Keratinocyte (primary cell): ENCODE data around the gene GMPR2. TPM values are rescaled to one million over a fixed set of nuclear protein-coding genes. Genes with fewer than 3 reads are reported as not detected.

Experiments
- DNase-seq: peaks from one replicate; pipeline ENCODE4 v3.0.0-alpha.2; 2011; ENCODE audit warnings: low read depth, missing footprints, low spot score
- FAIRE-seq: peaks from 2 replicates; lab custom pipeline; 2011; peaks lifted over from hg19 to GRCh38; lab: Jason Lieb, UNC
- H2AFZ ChIP-seq: 2 replicates; pipeline ENCODE4 v1.6.0; 2012; ENCODE audit warnings: low read length, control low read depth, inconsistent platforms; ENCODE audit not compliant: control insufficient read depth
- H3K27ac ChIP-seq: 2 replicates; pipeline ENCODE4 v1.5.1; 2011; ENCODE audit warnings: low read length; ENCODE audit not compliant: control insufficient read depth, insufficient read depth
- H3K27me3 ChIP-seq: 3 replicates; pipeline ENCODE4 v1.6.0; 2011; ENCODE audit warnings: low read length; ENCODE audit not compliant: control insufficient read depth, insufficient read depth; ENCODE audit errors: extremely low read depth
- H3K36me3 ChIP-seq, 2 experiments: 2 replicates in 1 of 2; 3 replicates in 1 of 2; pipeline ENCODE4 v1.5.1; 2011; ENCODE audit warnings: low read length in 2 of 2, mild to moderate bottlenecking in 1 of 2; ENCODE audit not compliant: control insufficient read depth in 2 of 2, insufficient read depth in 2 of 2; ENCODE audit errors: extremely low read depth in 1 of 2
- H3K4me1 ChIP-seq: 3 replicates; pipeline ENCODE4 v1.5.1; 2011; ENCODE audit warnings: low read length; ENCODE audit not compliant: control insufficient read depth, insufficient read depth; ENCODE audit errors: extremely low read depth
- H3K4me2 ChIP-seq: 3 replicates; pipeline ENCODE4 v1.6.0; 2011; ENCODE audit warnings: low read depth, low read length; ENCODE audit not compliant: control insufficient read depth, insufficient read depth; ENCODE audit errors: extremely low read depth
- H3K4me3 ChIP-seq, 3 experiments: fragments of 200-600 bp in 1 of 3; sonication (generic) in 1 of 3; 2 replicates in 2 of 3; 3 replicates in 1 of 3; pipeline ENCODE4 v1.5.1; 2011 to 2016; ENCODE audit warnings: low read length in 3 of 3, mild to moderate bottlenecking in 3 of 3, control low read depth in 2 of 3, inconsistent platforms in 1 of 3, low read depth in 1 of 3, mixed read lengths in 1 of 3, mixed run types in 1 of 3, moderate library complexity in 1 of 3; ENCODE audit not compliant: control insufficient read depth in 2 of 3, insufficient read depth in 2 of 3; ENCODE audit errors: extremely low read depth in 1 of 3
- H3K79me2 ChIP-seq: 2 replicates; pipeline ENCODE4 v1.6.0; 2012; ENCODE audit warnings: low read length; ENCODE audit not compliant: control insufficient read depth, insufficient read depth
- H3K9ac ChIP-seq: 3 replicates; pipeline ENCODE4 v1.6.0; 2011; ENCODE audit warnings: low read length; ENCODE audit not compliant: control insufficient read depth, insufficient read depth; ENCODE audit errors: extremely low read depth
- H3K9me1 ChIP-seq: 3 replicates; pipeline ENCODE4 v1.6.0; 2011; ENCODE audit warnings: low read length; ENCODE audit not compliant: control insufficient read depth, insufficient read depth; ENCODE audit errors: extremely low read depth
- H3K9me3 ChIP-seq: 2 replicates; pipeline ENCODE4 v1.5.1; 2012; ENCODE audit warnings: low read depth, low read length; ENCODE audit not compliant: control insufficient read depth
- H4K20me1 ChIP-seq: 3 replicates; pipeline ENCODE4 v1.6.0; 2011; ENCODE audit warnings: low read length; ENCODE audit not compliant: control insufficient read depth, insufficient read depth; ENCODE audit errors: extremely low read depth
- CTCF ChIP-seq, 3 experiments: IDR thresholded peaks in 1 of 3; conservative IDR thresholded peaks in 1 of 3; optimal IDR thresholded peaks in 1 of 3; 2 replicates in 2 of 3; 3 replicates in 1 of 3; pipeline versions ENCODE3 to v1.5.1; 2011; ENCODE audit warnings: low read length in 3 of 3, mild to moderate bottlenecking in 3 of 3, moderate library complexity in 2 of 3, control low read depth in 1 of 3, inconsistent platforms in 1 of 3; ENCODE audit not compliant: insufficient read depth in 2 of 3; ENCODE audit errors: extremely low read depth in 1 of 3
- EZH2 ChIP-seq: IDR thresholded peaks from one replicate; pipeline ENCODE4 v1.6.1; 2012; ENCODE audit warnings: inconsistent platforms, mild to moderate bottlenecking, low read length, moderate library complexity
- dilution Hi-C: fragments of 300-500 bp; cut with MboI; formaldehyde crosslinking; loops from one replicate; pipeline ENCODE4 v1.7.0; 2020; ENCODE audit warnings: low sequenced_read_pairs; ENCODE audit not compliant: extremely low pct_ligation_motif_present
- polyA plus RNA-seq, 5 experiments: library from polyadenylated mRNA; depleted of rRNA in 3 of 5; stranded (reverse) in 3 of 5; stranded (forward) in 1 of 5; unstranded in 1 of 5; fragments of >200 nt; gene quantifications; 1 replicate in 1 of 5; 2 replicates in 3 of 5; 3 replicates in 1 of 5; pipeline versions ENCODE4 v1.2.1 to v1.2.3, GENCODE V29; 2011 to 2012; ENCODE audit warnings: missing spikeins in 2 of 5, low read depth in 1 of 5, low replicate concordance in 1 of 5

GMPR2 gene
- polyA plus RNA-seq, 1 donor (not counting 4 experiments of a cell fraction or from before 2014, with no cell fraction given), result 84.6 TPM

- Histone ChIP-seq H4K20me1 (no peaks in the 10 kb centered on the region), H3K9ac (no peak overlapping the region), H3K9me1 (no peaks in the 10 kb centered on the region), H3K27me3 (no peaks in the 10 kb centered on the region), H3K36me3 (peaks cover 6 to 17% of the 10 kb centered on the region in 2 experiments), H3K9me3 (no peaks in the 10 kb centered on the region), H3K27ac (peak overlapping the region; percentile 96), H2AFZ (no peak overlapping the region), H3K4me1 (peaks cover 41% of the 10 kb centered on the region), H3K4me2 (peak overlapping the region; percentile 86), H3K4me3 (no peak overlapping the region), H3K79me2 (peaks cover 3% of the 10 kb centered on the region)
- dilution Hi-C loops, result no loop called here
- FAIRE-seq (no peak), DNase-seq (no peak)
- TF ChIP-seq EZH2 (no peak), CTCF (optimal IDR thresholded peaks at IDR 0.05 in 1 of 3, IDR thresholded peaks at IDR 0.05 in 1 of 3, conservative IDR thresholded peaks at IDR 0.05 in 1 of 3; ENCODE audit: extremely low read depth in 1 of 3, insufficient read depth in 2 of 3, low read length in 3 of 3) (no peak)
Measured at GRCh38 chr14:24272467-24272866, 39.7 kb downstream of the GMPR2 start.

DNA sequence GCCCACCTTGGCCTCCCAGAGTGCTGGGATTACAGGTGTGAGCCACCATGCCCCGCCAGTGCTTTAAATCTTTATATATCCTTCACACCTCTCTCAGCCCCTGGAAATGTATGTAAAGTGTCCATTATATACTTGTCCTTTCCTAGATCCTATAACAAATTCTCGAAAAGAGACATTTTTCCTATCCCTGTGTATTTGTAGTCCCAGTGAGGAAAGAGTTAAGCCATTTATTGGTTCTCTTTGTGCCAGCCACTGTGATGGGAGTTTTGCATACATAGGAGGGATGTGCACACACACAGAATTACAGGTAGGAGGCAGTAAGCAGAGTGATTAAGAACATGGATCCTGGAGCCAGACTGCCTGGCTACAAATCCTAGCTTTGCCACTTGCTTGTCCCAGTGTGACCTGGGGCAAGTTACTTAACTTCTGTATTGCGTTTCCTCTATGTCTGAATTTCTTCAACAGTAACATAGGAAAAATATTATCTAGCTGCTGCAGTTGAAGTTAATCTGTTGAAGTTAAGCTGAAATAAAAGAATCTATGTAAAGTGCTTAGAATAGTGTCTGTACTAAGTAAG lies 40.8 kb downstream of the GMPR2 start:
- H3K4me2 ChIP-seq, result peak overlapping the region; percentile 78
- no peak for DNase-seq
- H3K4me1 ChIP-seq, result peaks cover 42% of the 10 kb centered on the region

More for the DNA sequence above, 40.8 kb downstream of the GMPR2 start:
- TF ChIP-seq CTCF (optimal IDR thresholded peaks at IDR 0.05 in 1 of 3, IDR thresholded peaks at IDR 0.05 in 1 of 3, conservative IDR thresholded peaks at IDR 0.05 in 1 of 3; ENCODE audit: extremely low read depth in 1 of 3, insufficient read depth in 2 of 3, low read length in 3 of 3) (peak; percentile 40 to 66 (median 63)), EZH2 (no peak)
- H3K4me3 ChIP-seq, result peak overlapping the region in 2 of 3 experiments; percentile 34 to 47
- dilution Hi-C loops, result no loop called here
- H3K27me3 ChIP-seq, result no peaks in the 10 kb centered on the region
- H3K36me3 ChIP-seq, result peaks cover 6 to 11% of the 10 kb centered on the region in 2 experiments
- peaks cover 3% of the 10 kb centered on the region for H3K79me2 ChIP-seq
- H4K20me1 ChIP-seq, result no peaks in the 10 kb centered on the region
- no peaks in the 10 kb centered on the region for H3K9me1 ChIP-seq
- H2AFZ ChIP-seq, result no peak overlapping the region
- peak overlapping the region; percentile 66 for H3K9ac ChIP-seq
- no peak for FAIRE-seq
- H3K27ac ChIP-seq, result peak overlapping the region; percentile 97
- H3K9me3 ChIP-seq, result no peaks in the 10 kb centered on the region
